HG02885 (cell line): ENCODE measurements around the gene RASGRF1.

Experiments
- ATAC-seq: cut with Tn5 transposase; IDR thresholded peaks from one replicate; pipeline ENCODE4 v1.9.1; 2021; ENCODE audit warnings: mild to moderate bottlenecking; ENCODE audit not compliant: unreplicated experiment, poor library complexity

The RASGRF1 gene

DNA sequence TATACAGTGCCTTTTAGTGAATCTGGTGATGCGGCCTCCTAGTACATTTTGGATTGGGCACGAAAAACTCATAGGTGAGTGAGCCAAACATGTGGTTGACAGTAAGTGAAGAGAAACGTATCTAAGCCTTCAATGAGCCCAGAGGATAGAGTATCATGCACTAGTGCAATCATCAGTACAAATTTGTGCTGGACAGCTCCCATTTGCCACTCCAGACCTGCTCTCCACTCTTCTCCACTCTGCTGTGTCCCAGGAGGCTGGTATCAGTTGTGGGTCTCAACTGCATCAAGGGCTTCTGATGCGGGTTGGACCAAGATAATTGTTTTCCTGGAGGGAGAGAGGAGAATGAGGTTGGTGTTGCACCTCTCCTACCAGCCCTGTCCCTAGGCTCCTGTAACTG is 9.1 kb upstream of the RASGRF1 start:
- no peak for ATAC-seq

GRCh38 chr15:79094611-79095021 is 4.0 kb upstream of the RASGRF1 start:
- no peak for ATAC-seq

DNA sequence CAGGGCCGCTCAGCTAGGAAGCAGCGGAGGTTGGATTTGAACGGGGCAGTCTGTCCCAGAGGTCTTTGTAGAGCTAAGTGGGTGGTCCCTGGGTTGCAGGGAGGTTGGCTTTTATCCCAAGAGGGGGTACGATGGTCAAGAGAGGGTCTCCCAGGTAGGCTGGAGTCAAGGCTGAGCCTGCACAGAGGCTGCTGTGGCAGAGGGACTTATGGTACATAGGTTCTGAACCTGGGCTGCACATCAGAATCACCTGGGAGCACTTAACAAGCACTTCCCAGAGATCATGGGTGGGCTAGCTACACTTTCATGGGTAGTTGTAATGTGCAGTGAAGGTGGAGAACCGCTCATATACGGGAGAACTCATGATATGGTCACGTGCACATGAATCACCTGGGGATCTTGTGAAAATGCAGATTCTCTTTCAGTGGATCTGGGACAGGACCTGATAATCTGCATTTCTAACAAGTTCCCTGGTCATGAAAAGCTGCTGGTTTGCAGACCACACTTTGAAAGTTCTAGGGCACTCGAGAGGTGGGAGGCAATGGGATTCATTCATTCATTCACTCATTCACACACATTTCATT is 2.9 kb upstream of the RASGRF1 start:
- ATAC-seq, result no peak

GRCh38 chr15:79092382-79092781 is 1.8 kb upstream of the RASGRF1 start:
- ATAC-seq, result no peak

GRCh38 chr15:79091204-79091867 is 756 bp upstream of the RASGRF1 start:
- ATAC-seq, result no peak

DNA sequence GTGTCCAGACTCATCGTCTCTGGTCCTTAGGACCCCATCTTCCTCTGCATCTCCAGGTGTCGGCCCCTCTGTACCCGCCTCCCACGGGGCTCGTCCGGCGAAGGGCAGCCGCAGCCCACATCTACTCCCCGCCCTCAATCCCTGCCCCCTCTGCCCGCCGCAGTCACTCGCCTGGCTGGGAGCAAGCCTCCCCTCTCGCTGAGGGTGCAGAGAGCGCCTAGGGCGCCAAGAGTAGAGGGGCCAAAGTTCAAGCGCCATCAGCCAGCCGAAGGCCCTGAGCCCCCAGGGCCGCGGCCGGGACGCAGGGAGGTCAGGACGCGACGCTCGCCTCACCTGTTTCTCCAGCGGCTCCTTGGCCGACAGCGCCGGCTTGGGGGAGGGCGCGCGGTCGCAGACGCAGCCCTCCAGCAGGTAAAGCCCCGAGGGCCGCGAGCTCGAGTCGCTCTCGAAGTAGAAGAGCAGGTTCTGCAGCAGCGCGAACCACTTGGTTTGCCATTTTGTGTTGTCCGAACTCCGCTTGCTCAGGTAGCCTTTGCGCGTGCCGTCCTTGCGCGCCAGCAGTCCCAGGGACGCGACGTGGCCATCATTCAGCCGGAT is 592 bp downstream of the RASGRF1 start:
- no peak for ATAC-seq

DNA sequence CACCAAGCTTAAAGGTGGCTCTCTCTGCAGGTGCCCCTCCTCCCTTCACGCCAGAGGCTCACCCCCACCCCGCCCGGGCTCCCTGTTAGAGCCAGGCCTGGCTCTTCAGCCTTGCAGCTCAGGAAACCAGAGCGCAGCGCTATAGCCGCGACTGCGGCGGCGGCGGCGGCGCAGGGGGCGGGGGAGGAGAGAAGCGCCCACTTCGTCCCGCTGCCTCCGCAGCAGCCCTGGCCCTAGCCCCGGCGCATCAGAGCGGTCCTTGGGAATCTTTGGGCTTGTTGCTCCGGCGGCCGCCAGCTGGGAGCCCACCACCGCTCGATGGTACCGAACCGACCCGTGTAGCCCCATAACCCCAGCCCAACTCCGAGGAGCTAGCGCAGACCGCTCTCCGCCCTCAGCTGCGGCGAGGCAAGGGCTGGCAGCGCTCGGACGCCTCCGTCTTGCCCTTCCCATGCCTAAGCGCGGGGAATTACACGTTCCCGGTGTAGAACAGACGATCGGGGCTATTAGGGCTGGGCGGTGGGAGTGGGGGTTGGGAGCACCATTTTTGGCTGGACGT is 1.2 kb downstream of the RASGRF1 start:
- ATAC-seq, result no peak

- no peak for ATAC-seq
Observed at GRCh38 chr15:79088426-79089205, 2.0 kb downstream of the RASGRF1 start.

DNA sequence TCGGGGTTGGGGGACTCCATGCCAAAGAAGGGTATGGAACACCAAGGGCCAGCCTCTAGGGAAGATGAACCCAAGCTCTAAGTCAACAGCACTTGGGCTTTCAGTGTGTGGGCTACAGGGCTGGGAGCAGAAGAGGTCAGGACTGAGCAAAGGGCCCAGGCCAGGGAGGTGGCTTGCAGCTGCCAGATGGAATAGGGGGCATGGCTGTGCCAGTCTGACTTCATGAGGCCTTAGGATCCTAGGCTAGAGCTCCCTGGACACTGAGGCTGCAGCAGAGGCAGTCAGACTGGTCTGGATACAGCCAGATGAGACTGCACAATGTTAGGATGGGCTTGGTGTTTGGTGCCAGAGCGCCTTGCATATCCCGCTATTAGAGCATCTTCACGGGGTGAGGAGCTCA is 3.8 kb downstream of the RASGRF1 start:
- no peak for ATAC-seq

DNA sequence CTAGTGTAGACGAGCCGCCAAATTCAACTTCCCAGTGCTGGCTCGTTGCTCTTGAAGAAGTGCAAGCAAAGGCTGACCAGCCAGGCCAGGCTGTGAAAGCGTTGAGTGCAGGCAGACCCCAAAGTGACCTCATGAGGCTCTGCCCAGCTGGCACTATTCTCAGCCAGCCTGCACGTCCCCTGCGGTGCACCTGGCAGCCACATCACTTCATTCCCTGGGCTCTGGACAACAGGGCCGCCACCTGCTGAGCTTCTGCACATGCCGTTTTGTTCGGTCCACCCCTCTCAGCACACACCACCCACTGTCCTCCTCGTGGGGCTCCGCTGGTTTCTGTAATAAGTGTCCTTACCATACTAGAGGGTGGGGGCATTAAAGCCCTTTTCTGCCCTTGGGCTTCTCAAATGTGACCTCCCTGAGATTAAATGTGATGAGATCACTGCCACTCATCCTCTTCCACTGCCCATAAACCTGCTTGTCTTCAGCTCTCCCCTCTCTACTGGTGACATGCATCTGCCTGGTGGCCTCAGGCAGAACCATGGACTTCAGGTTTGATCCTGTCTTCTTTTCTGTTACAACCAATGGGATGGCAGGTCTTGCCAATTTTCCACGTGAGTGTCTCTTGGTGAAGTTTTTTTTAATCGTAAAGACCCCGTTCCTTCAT is 6.1 kb downstream of the RASGRF1 start:
- ATAC-seq, result no peak

DNA sequence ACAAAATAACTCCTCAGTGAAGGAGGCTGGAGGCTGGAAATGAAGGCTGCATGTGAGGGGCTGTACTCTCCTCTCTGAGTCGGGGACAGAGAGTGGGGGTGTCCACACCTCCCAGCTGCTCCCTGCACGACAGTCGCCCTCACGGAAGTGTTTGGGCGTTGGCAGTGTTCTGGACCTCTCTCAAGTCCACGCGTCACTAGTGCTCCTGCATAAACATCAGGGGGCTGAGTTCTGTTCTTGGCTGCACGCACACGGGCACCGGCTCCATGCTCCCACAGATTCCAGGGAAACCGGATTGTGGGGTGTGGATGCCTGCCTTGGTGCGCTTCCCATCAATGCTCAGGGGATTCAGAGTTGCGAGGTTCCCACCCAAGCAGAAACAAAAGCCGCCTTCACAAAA is 7.4 kb downstream of the RASGRF1 start:
- no peak for ATAC-seq

DNA sequence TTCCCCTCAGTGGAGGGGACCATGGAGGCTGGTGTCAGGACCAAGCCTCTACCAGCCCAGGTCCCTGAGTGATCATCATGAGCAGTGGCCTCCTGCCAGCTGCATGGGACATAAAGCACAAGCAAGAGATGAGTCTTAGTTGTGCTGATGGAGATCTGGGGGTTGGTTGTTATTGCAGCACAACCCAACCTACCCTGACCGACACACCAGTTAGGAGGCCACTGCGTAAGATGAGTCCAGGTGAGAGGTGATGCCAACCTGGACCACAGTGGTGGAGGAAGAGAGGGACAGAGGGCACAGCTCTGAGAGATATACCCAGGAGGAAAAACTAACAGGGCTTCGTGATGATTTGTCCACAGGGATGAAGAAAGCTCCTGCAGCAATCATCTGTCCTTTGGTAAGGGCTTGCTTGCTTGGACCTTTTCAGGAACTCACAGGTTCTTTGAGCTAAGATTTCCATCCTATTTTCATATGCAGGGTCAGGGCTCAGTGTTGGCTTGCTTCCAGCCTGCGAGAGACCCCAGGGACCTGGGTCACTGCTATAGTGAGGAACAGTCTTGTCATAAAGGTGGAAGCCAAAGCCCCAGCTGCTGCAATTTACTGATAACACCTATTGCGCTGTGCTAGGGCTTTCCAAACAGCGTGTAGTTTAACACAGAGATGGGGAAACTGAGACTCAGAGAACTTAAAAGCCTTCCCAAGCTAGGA is 8.1 kb downstream of the RASGRF1 start:
- no peak for ATAC-seq

DNA sequence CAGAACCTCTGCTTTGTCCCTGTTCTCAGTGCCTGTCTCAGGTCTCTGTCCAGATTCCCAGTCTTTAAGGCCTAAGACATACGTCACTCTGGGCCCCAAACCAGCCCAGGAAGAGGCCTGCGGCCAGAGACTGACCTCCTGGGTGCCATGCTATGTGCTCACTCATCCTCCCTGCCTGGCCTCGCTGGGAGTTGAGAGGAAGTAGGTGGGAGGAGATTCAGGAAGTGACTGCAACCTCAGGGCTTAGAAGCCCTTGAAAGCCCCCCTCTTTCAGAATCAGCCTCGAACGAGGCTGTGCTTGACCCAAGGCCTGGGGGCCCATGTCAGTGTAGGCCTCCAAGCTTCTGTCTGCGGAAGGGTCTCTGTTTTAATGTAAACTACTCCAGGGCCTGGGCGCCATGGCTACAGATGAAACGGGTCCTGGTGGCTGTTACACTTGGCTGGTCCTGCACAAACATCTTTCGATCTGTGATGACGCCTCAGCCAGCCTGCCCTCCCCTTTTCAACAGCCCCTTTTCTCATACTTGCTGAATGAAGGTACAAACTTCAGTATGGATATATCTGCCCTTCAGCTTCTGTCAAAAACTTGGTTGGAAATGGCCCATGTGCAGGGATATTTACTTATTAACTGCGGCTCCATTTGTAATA is 11.7 kb downstream of the RASGRF1 start:
- ATAC-seq, result no peak

GRCh38 chr15:79078003-79078402 is 12.6 kb downstream of the RASGRF1 start:
- ATAC-seq, result no peak

DNA sequence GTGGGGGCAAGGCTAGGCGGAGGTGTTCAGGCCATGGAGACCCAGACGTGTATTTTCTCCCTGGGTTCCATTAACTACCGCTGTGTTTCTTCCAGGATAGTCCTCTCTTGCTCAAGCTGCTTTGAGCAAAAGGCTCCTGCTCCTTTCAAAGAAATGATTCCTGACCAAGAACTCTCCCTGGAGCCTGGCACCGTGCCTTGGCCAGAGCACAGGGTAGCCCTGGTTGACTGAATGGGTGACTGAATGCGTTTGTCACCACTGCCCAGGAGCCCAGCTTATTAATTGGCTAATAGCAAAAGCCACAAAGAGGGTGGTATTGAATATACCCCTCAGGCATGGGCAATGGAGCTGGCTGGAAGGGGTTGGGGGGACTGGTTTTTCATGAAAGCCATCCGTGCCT is 13.9 kb downstream of the RASGRF1 start:
- no peak for ATAC-seq

- ATAC-seq, result no peak
Observed at GRCh38 chr15:79075256-79075655, 15.3 kb downstream of the RASGRF1 start.

DNA sequence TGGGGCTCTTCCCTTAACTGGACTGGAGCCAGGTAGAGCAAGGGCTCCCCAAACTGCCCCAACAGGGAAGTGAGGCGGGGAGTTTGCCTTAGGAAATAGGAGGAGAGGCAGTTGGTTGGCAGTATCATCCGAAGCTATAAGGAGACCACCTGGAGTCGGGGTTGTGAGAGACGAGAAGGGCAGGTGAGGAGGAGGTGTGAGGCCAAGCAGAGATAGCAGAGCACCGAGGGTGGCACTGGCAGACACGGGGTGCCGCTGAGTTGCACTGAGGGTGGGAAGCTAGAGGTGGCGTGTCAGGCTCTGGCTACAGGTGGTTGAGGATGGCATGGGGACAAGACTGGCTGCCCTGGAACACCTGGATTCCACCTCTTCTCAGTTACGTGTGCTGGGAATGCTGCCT is 17.2 kb downstream of the RASGRF1 start:
- no peak for ATAC-seq

DNA sequence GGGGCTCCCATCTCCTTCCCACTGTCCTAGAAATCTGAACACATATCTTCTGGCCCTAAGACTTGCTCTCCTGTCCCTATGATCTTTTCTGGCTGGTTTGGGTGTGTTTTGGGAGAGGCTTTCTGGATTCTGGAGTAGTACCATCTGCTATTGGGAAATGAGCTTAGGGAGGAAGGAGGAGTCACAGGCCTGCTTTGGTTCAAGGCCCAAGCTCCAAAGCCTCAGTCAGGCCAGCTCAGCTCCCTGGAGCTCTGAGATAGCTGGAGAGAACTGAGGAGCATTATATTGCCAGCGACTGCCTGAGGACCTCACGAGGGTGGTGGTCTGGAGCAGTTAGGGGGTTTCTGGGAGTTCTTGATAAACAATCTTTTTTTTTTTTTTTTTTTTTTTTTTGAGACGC is 18.7 kb downstream of the RASGRF1 start:
- no peak for ATAC-seq

DNA sequence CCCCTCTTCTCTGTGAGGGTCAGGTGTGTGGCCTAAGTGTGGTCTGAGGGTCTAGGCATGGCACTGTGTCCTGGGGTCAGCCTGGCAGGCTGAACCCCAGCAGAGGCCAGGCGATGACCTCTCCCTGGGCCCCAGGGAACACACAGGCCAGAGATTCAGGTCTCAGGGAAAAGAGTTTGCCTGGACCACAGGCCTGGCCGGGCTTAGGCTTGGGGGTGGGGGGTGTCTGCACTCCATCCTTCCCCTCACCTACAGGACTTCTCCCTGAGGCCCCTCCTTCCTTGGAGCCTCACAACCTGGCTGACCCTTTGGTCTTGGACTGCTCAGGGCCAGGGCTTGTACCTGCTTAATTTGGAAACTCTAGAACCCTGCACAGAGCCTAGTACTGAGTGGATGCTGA is 21.8 kb downstream of the RASGRF1 start:
- ATAC-seq, result no peak
